ENCODE data around the gene KIF11. TPM values are rescaled to one million over a fixed set of nuclear protein-coding genes. Genes with fewer than 3 reads are reported as not detected.
A peak's percentile ranks its signal among the peaks of the same experiment; 100 is the strongest.

KIF11 gene
- total RNA-seq, 1 experiment from 2014 or later: 27.3 TPM

- CTCF ChIA-PET: no interaction called here
- Mint-ChIP-seq H3K27me3 (ENCODE audit: insufficient read depth, unreplicated experiment) (no peaks in the 10 kb centered on the region), H3K36me3 (ENCODE audit: insufficient read depth, unreplicated experiment) (peaks cover 13% of the 10 kb centered on the region), H3K27ac (ENCODE audit: low read depth, unreplicated experiment) (peak overlapping the region; percentile 97), H3K4me3 (ENCODE audit: unreplicated experiment) (peak overlapping the region; percentile 99), H3K9me3 (ENCODE audit: unreplicated experiment) (no peaks in the 10 kb centered on the region), H3K4me1 (ENCODE audit: insufficient read depth, unreplicated experiment) (peaks cover 28% of the 10 kb centered on the region)
- intact Hi-C loops (cut with micrococcal nuclease): loop anchor here (10.0 kb wide), 1 partner anchor 249 kb away; the partner anchor contains the start of gene EXOC6
- TF ChIP-seq, protein P1, sequence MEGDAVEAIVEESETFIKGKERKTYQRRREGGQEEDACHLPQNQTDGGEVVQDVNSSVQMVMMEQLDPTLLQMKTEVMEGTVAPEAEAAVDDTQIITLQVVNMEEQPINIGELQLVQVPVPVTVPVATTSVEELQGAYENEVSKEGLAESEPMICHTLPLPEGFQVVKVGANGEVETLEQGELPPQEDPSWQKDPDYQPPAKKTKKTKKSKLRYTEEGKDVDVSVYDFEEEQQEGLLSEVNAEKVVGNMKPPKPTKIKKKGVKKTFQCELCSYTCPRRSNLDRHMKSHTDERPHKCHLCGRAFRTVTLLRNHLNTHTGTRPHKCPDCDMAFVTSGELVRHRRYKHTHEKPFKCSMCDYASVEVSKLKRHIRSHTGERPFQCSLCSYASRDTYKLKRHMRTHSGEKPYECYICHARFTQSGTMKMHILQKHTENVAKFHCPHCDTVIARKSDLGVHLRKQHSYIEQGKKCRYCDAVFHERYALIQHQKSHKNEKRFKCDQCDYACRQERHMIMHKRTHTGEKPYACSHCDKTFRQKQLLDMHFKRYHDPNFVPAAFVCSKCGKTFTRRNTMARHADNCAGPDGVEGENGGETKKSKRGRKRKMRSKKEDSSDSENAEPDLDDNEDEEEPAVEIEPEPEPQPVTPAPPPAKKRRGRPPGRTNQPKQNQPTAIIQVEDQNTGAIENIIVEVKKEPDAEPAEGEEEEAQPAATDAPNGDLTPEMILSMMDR (IDR thresholded peaks at IDR 0.05; ENCODE audit: unreplicated experiment): no peak
- no TSS peak for BruUV-seq (replicated peaks)
- POLR2A ChIA-PET: interaction anchor here (0.5 to 7.0 kb wide), 6 partner anchors 8 to 279 kb away, joined by 3 to 157 read pairs (median 12); partner anchors contain the start of gene IDE
- no peak for DNase-seq (ENCODE audit: unreplicated experiment)
Observed at GRCh38 chr10:92595505-92595904, 2.6 kb downstream of the KIF11 start.

GRCh38 chr10:92598321-92598720, 5.4 kb downstream of the KIF11 start:
- Mint-ChIP-seq H3K4me1 (ENCODE audit: insufficient read depth, unreplicated experiment) (peaks cover 32% of the 10 kb centered on the region), H3K4me3 (ENCODE audit: unreplicated experiment) (no peak overlapping the region), H3K36me3 (ENCODE audit: insufficient read depth, unreplicated experiment) (no peaks in the 10 kb centered on the region), H3K27ac (ENCODE audit: low read depth, unreplicated experiment) (peak overlapping the region; percentile 63), H3K27me3 (ENCODE audit: insufficient read depth, unreplicated experiment) (no peaks in the 10 kb centered on the region), H3K9me3 (ENCODE audit: unreplicated experiment) (no peaks in the 10 kb centered on the region)
- CTCF ChIA-PET: interaction anchor here (0.6 to 1.0 kb wide), 2 partner anchors 24 to 46 kb away, joined by 3 read pairs; partner anchors contain the start of gene IDE
- POLR2A ChIA-PET: interaction anchor here (0.6 to 1.4 kb wide), 2 partner anchors 20 to 23 kb away, joined by 3 to 4 read pairs; no protein-coding TSS in a partner anchor
- intact Hi-C loops (cut with micrococcal nuclease): loop anchor here (10.0 kb wide), 1 partner anchor 246 kb away; the partner anchor contains the start of gene EXOC6
- DNase-seq (ENCODE audit: unreplicated experiment): no peak
- TF ChIP-seq, protein P1 (IDR thresholded peaks at IDR 0.05; ENCODE audit: unreplicated experiment): no peak
- no TSS peak for BruUV-seq (replicated peaks)

GRCh38 chr10:92604841-92605240, 11.9 kb downstream of the KIF11 start:
- Mint-ChIP-seq H3K27me3 (ENCODE audit: insufficient read depth, unreplicated experiment) (no peaks in the 10 kb centered on the region), H3K27ac (ENCODE audit: low read depth, unreplicated experiment) (peak overlapping the region; percentile 94), H3K9me3 (ENCODE audit: unreplicated experiment) (no peaks in the 10 kb centered on the region), H3K36me3 (ENCODE audit: insufficient read depth, unreplicated experiment) (peaks cover 15% of the 10 kb centered on the region), H3K4me1 (ENCODE audit: insufficient read depth, unreplicated experiment) (peaks cover 36% of the 10 kb centered on the region), H3K4me3 (ENCODE audit: unreplicated experiment) (no peak overlapping the region)
- intact Hi-C loops (cut with micrococcal nuclease): no loop called here
- no peak for DNase-seq (ENCODE audit: unreplicated experiment)
- ChIA-PET POLR2A (interaction anchor here (0.6 to 5.0 kb wide), 7 partner anchors 10 to 866 kb away, joined by 3 to 44 read pairs (median 13); partner anchors contain the start of gene KIF11), CTCF (interaction anchor here (0.6 kb wide), 1 partner anchor 11 kb away, joined by 4 read pairs; no protein-coding TSS in a partner anchor)
- TF ChIP-seq, protein P1 (IDR thresholded peaks at IDR 0.05; ENCODE audit: unreplicated experiment): no peak
- BruUV-seq (replicated peaks): no TSS peak

DNA sequence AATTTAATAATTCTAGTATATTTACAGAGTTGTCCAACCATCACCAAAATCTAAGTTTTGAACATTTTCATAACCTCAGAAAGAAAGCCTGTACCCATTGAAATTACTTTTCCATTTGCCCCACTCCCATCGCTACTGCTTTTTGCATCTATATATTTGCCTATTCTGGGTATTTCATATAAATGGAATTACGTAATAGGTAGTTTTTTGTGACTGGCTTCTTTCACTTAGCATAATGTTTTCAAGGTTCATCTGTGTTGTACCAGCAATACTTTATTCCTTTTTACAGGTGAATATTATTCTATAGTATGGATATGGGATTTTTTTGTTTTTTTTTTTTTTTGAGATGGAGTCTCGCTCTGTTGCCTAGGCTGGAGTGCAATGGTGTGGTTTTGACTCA, 22.6 kb downstream of the KIF11 start:
- BruUV-seq (replicated peaks): no TSS peak
- TF ChIP-seq, protein P1 (IDR thresholded peaks at IDR 0.05; ENCODE audit: unreplicated experiment): no peak
- Mint-ChIP-seq H3K4me1 (ENCODE audit: insufficient read depth, unreplicated experiment) (no peaks in the 10 kb centered on the region), H3K36me3 (ENCODE audit: insufficient read depth, unreplicated experiment) (peaks cover 18% of the 10 kb centered on the region), H3K9me3 (ENCODE audit: unreplicated experiment) (no peaks in the 10 kb centered on the region), H3K27me3 (ENCODE audit: insufficient read depth, unreplicated experiment) (no peaks in the 10 kb centered on the region), H3K27ac (ENCODE audit: low read depth, unreplicated experiment) (no peak overlapping the region), H3K4me3 (ENCODE audit: unreplicated experiment) (no peak overlapping the region)
- ChIA-PET CTCF (interaction anchor here (0.6 to 0.7 kb wide), 2 partner anchors 11 to 761 kb away, joined by 4 read pairs; no protein-coding TSS in a partner anchor), POLR2A (interaction anchor here (0.6 to 0.9 kb wide), 2 partner anchors 24 to 78 kb away, joined by 3 read pairs; no protein-coding TSS in a partner anchor)
- no peak for DNase-seq (ENCODE audit: unreplicated experiment)
- intact Hi-C loops (cut with micrococcal nuclease): no loop called here
